Measurements from ENCODE around the gene YPEL4.
"Not testable (repeated sequence)": the region's sequence is repeated elsewhere in the genome, so short reads cannot be mapped to it uniquely, and the experiment has no call there.

The YPEL4 gene

GRCh38 chr11:57659669-57660068, 10.0 kb upstream of the YPEL4 start:
- no peak for DNase-seq (ENCODE audit: extremely low read depth, low read depth)
- TF ChIP-seq CTCF (IDR thresholded peaks at IDR 0.05; ENCODE audit: low read depth, low read length, missing control alignments), result no peak
- H3K4me3 ChIP-seq (replicated peaks; ENCODE audit: low read depth, low read length), result no peak overlapping the region

- TF ChIP-seq CTCF (IDR thresholded peaks at IDR 0.05; ENCODE audit: low read depth, low read length, missing control alignments), result no peak
- no peak for DNase-seq (ENCODE audit: extremely low read depth, low read depth)
- peak overlapping the region; percentile 69 for H3K4me3 ChIP-seq (replicated peaks; ENCODE audit: low read depth, low read length)
These were observed 8.3 kb upstream of the YPEL4 start for GRCh38 chr11:57658023-57658361.

GRCh38 chr11:57657194-57658022, 7.7 kb upstream of the YPEL4 start, which contains the start of gene CLP1:
Gene CLP1, plus strand, starts transcription at chr11:57657762. Its CDS starts 1,715 bp downstream, at chr11:57659477.
- peak within 1 kb of the TSS; percentile 69 for H3K4me3 ChIP-seq (replicated peaks; ENCODE audit: low read depth, low read length)
- DNase-seq (ENCODE audit: extremely low read depth, low read depth), result peak; percentile 95
- no peak for TF ChIP-seq CTCF (IDR thresholded peaks at IDR 0.05; ENCODE audit: low read depth, low read length, missing control alignments)

- H3K4me3 ChIP-seq (replicated peaks; ENCODE audit: low read depth, low read length), result peak overlapping the region; percentile 69
- no peak for TF ChIP-seq CTCF (IDR thresholded peaks at IDR 0.05; ENCODE audit: low read depth, low read length, missing control alignments)
- DNase-seq (ENCODE audit: extremely low read depth, low read depth), result no peak
These were observed 7.1 kb upstream of the YPEL4 start for GRCh38 chr11:57656885-57657193.

- no peak for DNase-seq (ENCODE audit: extremely low read depth, low read depth)
- TF ChIP-seq CTCF (IDR thresholded peaks at IDR 0.05; ENCODE audit: low read depth, low read length, missing control alignments), result no peak
- H3K4me3 ChIP-seq (replicated peaks; ENCODE audit: low read depth, low read length), result no peak overlapping the region
These were observed 3.5 kb upstream of the YPEL4 start for GRCh38 chr11:57653163-57653562.

- no peak overlapping the region for H3K4me3 ChIP-seq (replicated peaks; ENCODE audit: low read depth, low read length)
- no peak for DNase-seq (ENCODE audit: extremely low read depth, low read depth)
- no peak for TF ChIP-seq CTCF (IDR thresholded peaks at IDR 0.05; ENCODE audit: low read depth, low read length, missing control alignments)
These were observed 3.0 kb upstream of the YPEL4 start for GRCh38 chr11:57652662-57653061.

- DNase-seq (ENCODE audit: extremely low read depth, low read depth); H3K4me3 ChIP-seq (replicated peaks; ENCODE audit: low read depth, low read length): not testable (repeated sequence)
These were observed 2.5 kb upstream of the YPEL4 start for GRCh38 chr11:57652230-57652629.
